Kidney (tissue), 14 donors: ENCODE results near the gene STMND1. TPM values are rescaled to one million over a fixed set of nuclear protein-coding genes. Genes with fewer than 3 reads are reported as not detected.

Experiments used
- DNase-seq, 5 donors: peaks; one replicate each; pipeline ENCODE4 v3.0.0-alpha.2; 2013 to 2020
- FAIRE-seq: peaks from 2 replicates; lab custom pipeline; 2012; peaks lifted over from hg19 to GRCh38; lab: Jason Lieb, UNC
- H3K27ac ChIP-seq, 2 donors: one replicate each; pipeline ENCODE4 v1.7.0; 2013; ENCODE audit warnings: low read depth in 2 of 2, low read length in 2 of 2, inconsistent platforms in 1 of 2
- H3K27me3 ChIP-seq: one replicate; pipeline ENCODE4 v1.7.1; 2013; ENCODE audit warnings: low read length, inconsistent platforms; ENCODE audit not compliant: control insufficient read depth, insufficient read depth
- H3K36me3 ChIP-seq, 3 donors: one replicate each; pipeline versions ENCODE4 v1.7.0 to v1.7.1; 2013; ENCODE audit warnings: low read length in 3 of 3, control low read depth in 1 of 3, inconsistent platforms in 1 of 3; ENCODE audit not compliant: insufficient read depth in 3 of 3, control insufficient read depth in 2 of 3
- H3K4me1 ChIP-seq, 3 donors: one replicate each; pipeline versions ENCODE4 v1.7.0 to v1.7.1; 2013; ENCODE audit warnings: low read length in 3 of 3, inconsistent platforms in 1 of 3, low read depth in 1 of 3; ENCODE audit not compliant: control insufficient read depth in 2 of 3, insufficient read depth in 2 of 3
- H3K4me3 ChIP-seq, 3 donors: one replicate each; pipeline versions ENCODE4 v1.7.0 to v1.8.1; 2013; ENCODE audit warnings: low read length in 3 of 3, control low read depth in 1 of 3, inconsistent platforms in 1 of 3
- H3K9ac ChIP-seq, 3 donors: one replicate each; pipeline versions ENCODE4 v1.7.0 to v1.7.1; 2013; ENCODE audit warnings: low read length in 3 of 3, control low read depth in 1 of 3, inconsistent platforms in 1 of 3
- H3K9me3 ChIP-seq, 3 donors: one replicate each; pipeline versions ENCODE4 v1.7.0 to v1.7.1; 2013; ENCODE audit warnings: low read length in 3 of 3, control low read depth in 1 of 3, inconsistent platforms in 1 of 3; ENCODE audit not compliant: control insufficient read depth in 2 of 3, insufficient read depth in 1 of 3
- intact Hi-C: fragments of 100-400 bp; cut with DNase I; formaldehyde crosslinking; loops from one replicate; pipeline ENCODE4 v1.11.1; 2022
- polyA plus RNA-seq: library from polyadenylated mRNA; stranded (reverse); fragments of 350-450 nt; fragmentation: Illumina TruSeq; extraction: RNeasy Lipid Tissue Mini Kit (QIAGEN cat#74804); gene quantifications from one replicate; pipeline ENCODE4 v1.2.3, GENCODE V29; 2014; ENCODE audit warnings: low read depth, low replicate concordance; ENCODE audit not compliant: insufficient read depth
- total RNA-seq: library from RNA; stranded (reverse); fragmentation: NEBNext Ultra II Directional; extraction: Animal tissue kit (Norgen Biotek cat#: 25700); gene quantifications from one replicate; pipeline ENCODE4 v1.2.1, GENCODE V29; 2021
- TF ChIP-seq, protein P1 (sequence below): IDR thresholded peaks from 3 replicates; pipeline ENCODE4 v1.5.1; 2012; ENCODE audit warnings: mild to moderate bottlenecking, moderate library complexity, borderline replicate concordance; ENCODE audit not compliant: insufficient read depth; ENCODE audit errors: extremely low read depth
- donor health status: control.
- donor health status: control.
- donor health status: control.
- donor health status: control.
- donor health status: control.
- donor health status: DM: yes; HTN: yes; CAD: no.
- donor health status: Normal renal cell carcinoma (clear cell type).

Gene STMND1
- total and polyA plus RNA-seq, 2 donors from 2014 or later, result not detected

DNA sequence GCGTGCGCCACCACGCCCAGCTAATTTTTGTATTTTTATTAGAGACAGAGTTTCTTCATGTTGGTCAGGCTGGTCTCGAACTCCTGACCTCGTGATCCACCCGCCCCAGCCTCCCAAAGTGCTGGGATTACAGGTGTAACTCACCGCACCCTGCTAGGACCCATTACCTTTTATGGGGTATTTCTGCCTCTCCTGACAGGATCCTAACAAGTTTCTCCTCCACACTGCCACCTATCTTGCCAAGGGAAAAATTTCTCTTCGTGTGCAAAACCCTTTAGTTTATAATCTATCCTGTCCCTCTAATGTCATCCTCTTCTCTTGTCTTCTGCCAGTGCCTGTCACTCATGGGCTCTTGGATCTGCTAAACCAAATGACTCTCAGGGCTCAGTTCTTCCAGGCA lies 1.9 kb downstream of the STMND1 start:
- TF ChIP-seq, protein P1, sequence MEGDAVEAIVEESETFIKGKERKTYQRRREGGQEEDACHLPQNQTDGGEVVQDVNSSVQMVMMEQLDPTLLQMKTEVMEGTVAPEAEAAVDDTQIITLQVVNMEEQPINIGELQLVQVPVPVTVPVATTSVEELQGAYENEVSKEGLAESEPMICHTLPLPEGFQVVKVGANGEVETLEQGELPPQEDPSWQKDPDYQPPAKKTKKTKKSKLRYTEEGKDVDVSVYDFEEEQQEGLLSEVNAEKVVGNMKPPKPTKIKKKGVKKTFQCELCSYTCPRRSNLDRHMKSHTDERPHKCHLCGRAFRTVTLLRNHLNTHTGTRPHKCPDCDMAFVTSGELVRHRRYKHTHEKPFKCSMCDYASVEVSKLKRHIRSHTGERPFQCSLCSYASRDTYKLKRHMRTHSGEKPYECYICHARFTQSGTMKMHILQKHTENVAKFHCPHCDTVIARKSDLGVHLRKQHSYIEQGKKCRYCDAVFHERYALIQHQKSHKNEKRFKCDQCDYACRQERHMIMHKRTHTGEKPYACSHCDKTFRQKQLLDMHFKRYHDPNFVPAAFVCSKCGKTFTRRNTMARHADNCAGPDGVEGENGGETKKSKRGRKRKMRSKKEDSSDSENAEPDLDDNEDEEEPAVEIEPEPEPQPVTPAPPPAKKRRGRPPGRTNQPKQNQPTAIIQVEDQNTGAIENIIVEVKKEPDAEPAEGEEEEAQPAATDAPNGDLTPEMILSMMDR, result no peak
- H3K9me3 ChIP-seq, result no peaks in the 10 kb centered on the region
- peaks cover 7% of the 10 kb centered on the region for H3K27me3 ChIP-seq
- no peaks in the 10 kb centered on the region for H3K4me1 ChIP-seq
- no peak overlapping the region for H3K27ac ChIP-seq
- no peaks in the 10 kb centered on the region for H3K36me3 ChIP-seq
- H3K4me3 ChIP-seq, result no peak overlapping the region
- FAIRE-seq (no peak), DNase-seq (no peak)
- intact Hi-C loops, result no loop called here
- no peak overlapping the region for H3K9ac ChIP-seq

DNA sequence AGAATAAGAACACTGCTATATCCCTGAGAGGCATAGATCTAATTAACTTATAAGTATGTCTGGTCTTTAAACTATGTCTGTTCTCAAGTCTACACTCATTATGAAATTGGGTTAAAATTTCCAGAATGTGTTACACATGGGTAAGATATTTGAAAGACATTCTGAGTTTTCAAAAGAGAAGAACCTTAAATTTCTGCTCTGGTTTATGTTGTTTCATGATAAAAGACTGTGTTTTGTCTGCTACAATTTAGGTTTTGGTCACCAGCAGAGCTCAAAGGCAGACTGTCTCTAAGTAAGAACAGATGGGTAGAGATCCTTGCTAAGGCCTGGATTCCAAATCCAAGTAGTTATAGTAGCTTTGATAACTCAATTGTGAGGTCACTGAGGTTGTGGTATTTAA lies 6.0 kb downstream of the STMND1 start:
- Histone ChIP-seq H3K9ac (no peak overlapping the region), H3K4me1 (no peaks in the 10 kb centered on the region), H3K27me3 (peaks cover under 1% of the 10 kb centered on the region), H3K27ac (no peak overlapping the region), H3K4me3 (no peak overlapping the region), H3K9me3 (no peaks in the 10 kb centered on the region), H3K36me3 (no peaks in the 10 kb centered on the region)
- TF ChIP-seq, protein P1, result no peak
- DNase-seq (no peak), FAIRE-seq (no peak)
- intact Hi-C loops, result no loop called here

DNA sequence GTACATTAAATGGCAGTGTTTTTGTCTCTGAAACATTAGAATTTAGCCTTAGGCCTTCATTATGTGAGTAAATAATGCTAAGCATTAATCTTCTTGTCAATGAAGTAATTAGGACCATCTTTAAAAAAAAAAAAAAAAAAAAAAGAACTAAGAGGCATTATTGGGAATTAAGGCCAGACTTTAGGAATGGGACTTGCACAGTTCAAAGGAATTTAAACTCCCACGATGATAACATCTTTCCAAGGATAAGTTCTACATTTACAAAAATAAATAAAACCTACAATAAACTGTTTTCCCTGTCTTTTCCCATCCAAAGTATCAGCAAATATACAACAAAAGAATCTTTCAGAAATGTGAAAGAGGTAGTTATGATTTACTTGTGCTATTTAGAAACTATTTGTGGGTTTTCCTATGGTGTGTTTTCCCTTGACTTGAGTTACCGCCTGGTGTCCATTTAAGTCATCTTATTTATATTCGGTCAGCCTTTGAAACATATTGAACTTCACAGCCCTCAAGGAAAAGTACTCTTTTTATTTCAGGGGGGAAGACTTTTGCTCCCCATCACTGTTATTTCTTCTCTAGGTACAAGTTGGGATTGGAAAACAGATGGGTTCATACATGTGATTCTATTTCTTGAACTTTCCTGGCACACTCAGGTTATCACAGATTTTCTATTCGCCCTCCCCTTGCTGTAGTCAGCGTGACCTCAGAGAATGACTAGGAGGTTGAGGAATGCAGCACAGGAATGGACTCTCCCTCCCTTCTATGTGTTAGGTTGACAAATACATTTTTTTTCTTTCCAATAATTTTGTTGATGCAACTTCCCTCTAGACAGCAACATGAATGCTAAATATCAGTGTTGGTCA lies 13.6 kb downstream of the STMND1 start:
- Histone ChIP-seq H3K9me3 (no peaks in the 10 kb centered on the region), H3K27me3 (no peaks in the 10 kb centered on the region), H3K36me3 (no peaks in the 10 kb centered on the region), H3K9ac (no peak overlapping the region), H3K4me1 (peaks cover 0 to 4% (median 0%) of the 10 kb centered on the region in 3 donors), H3K4me3 (no peak overlapping the region), H3K27ac (no peak overlapping the region)
- intact Hi-C loops, result no loop called here
- TF ChIP-seq, protein P1, result no peak
- FAIRE-seq, result no peak
- peak in 1 of 5 donors; percentile 21 for DNase-seq

DNA sequence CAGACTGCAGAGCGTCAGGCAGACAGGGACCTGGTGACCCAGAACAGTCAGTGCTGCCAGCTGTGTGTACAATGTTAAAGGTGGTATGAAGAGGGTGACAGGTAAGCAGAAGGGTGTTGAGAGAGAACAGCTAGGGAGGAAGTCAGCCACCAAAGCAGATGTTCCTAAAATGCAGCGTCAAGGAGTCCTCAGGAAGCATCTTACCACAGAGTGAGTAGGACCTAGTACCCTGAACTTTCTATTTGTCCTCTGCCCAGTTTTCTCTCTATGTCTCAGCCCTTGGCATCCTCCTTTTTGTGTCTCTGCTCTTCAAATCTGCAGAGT lies 14.2 kb downstream of the STMND1 start:
- intact Hi-C loops, result no loop called here
- Histone ChIP-seq H3K4me3 (no peak overlapping the region), H3K9me3 (no peaks in the 10 kb centered on the region), H3K27ac (no peak overlapping the region), H3K9ac (no peak overlapping the region), H3K36me3 (no peaks in the 10 kb centered on the region), H3K4me1 (peaks cover 0 to 4% (median 0%) of the 10 kb centered on the region in 3 donors), H3K27me3 (no peaks in the 10 kb centered on the region)
- TF ChIP-seq, protein P1, result no peak
- DNase-seq (no peak), FAIRE-seq (no peak)
